ENCODE results near the gene CYSTM1. TPM values are rescaled to one million over a fixed set of nuclear protein-coding genes. Genes with fewer than 3 reads are reported as not detected.

Gene CYSTM1
- total RNA-seq, 1 experiment from 2014 or later, result 93.5 TPM

DNA sequence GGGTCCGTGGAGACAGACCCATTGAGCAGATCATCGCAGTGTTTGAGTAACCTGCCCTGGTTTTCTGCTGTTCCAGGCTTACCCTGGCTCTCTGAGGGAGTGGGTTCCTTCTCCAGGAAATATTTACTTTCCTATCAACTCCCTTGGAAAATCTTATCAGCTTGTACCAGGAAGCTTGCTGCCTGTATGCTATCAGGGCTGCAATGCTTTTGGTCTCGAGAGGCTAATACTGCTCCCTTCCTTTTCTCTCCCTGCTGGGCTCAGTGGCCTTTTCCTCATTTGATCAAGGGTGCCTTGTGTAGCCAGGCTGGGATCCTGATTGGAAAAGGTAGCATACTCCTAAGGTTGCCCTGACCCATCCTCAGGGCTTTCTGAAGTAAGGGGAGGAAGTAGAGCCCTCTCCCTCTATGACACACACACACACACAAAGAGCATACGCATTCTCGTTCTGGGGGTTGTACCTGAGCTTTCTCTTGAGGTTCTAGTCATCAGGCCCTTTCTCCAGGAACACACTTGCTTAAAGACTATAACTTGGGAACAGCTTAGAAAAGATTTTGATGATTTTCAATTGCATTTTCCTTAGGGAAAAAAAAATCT lies 41.6 kb downstream of the CYSTM1 start:
- no peak for DNase-seq
- no peak overlapping the region for H3K4me3 ChIP-seq (ENCODE audit: low read depth, low read length)
- H3K9me3 ChIP-seq, result no peaks in the 10 kb centered on the region
- peaks cover 58% of the 10 kb centered on the region for H3K4me1 ChIP-seq
- intact Hi-C loops (cut with micrococcal nuclease; ENCODE audit: unreplicated experiment), result loop anchor here (10.0 kb wide), 1 partner anchor 428 kb away; the partner anchor contains the start of genes IK and NDUFA2
- BruUV-seq (replicated peaks), result no TSS peak
- Mint-ChIP-seq H3K4me3 (ENCODE audit: unreplicated experiment) (no peak overlapping the region), H3K36me3 (ENCODE audit: insufficient read depth, unreplicated experiment) (peaks cover 11% of the 10 kb centered on the region), H3K27me3 (ENCODE audit: insufficient read depth, unreplicated experiment) (no peaks in the 10 kb centered on the region), H3K27ac (ENCODE audit: unreplicated experiment) (peak overlapping the region; percentile 55), H3K9me3 (ENCODE audit: unreplicated experiment) (no peaks in the 10 kb centered on the region), H3K4me1 (ENCODE audit: low read depth, unreplicated experiment) (peaks cover 51% of the 10 kb centered on the region)
- H3K36me3 ChIP-seq (ENCODE audit: control insufficient read depth, insufficient read depth, low read length), result no peaks in the 10 kb centered on the region
- H3K27me3 ChIP-seq (replicated peaks; ENCODE audit: control insufficient read depth, insufficient read depth, low read length), result no peaks in the 10 kb centered on the region
- ChIA-PET POLR2A (no interaction called here), CTCF (interaction anchor here (1.0 to 1.5 kb wide), 5 partner anchors 10 to 1402 kb away, joined by 3 to 6 read pairs (median 4); partner anchors contain the start of genes DIAPH1 and HBEGF)
- TF ChIP-seq, protein P1, sequence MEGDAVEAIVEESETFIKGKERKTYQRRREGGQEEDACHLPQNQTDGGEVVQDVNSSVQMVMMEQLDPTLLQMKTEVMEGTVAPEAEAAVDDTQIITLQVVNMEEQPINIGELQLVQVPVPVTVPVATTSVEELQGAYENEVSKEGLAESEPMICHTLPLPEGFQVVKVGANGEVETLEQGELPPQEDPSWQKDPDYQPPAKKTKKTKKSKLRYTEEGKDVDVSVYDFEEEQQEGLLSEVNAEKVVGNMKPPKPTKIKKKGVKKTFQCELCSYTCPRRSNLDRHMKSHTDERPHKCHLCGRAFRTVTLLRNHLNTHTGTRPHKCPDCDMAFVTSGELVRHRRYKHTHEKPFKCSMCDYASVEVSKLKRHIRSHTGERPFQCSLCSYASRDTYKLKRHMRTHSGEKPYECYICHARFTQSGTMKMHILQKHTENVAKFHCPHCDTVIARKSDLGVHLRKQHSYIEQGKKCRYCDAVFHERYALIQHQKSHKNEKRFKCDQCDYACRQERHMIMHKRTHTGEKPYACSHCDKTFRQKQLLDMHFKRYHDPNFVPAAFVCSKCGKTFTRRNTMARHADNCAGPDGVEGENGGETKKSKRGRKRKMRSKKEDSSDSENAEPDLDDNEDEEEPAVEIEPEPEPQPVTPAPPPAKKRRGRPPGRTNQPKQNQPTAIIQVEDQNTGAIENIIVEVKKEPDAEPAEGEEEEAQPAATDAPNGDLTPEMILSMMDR (IDR thresholded peaks at IDR 0.05; ENCODE audit: insufficient read depth in 1 of 2, low read depth in 1 of 2, low read length in 1 of 2, severe bottlenecking in 1 of 2, unreplicated experiment in 1 of 2), result no peak

DNA sequence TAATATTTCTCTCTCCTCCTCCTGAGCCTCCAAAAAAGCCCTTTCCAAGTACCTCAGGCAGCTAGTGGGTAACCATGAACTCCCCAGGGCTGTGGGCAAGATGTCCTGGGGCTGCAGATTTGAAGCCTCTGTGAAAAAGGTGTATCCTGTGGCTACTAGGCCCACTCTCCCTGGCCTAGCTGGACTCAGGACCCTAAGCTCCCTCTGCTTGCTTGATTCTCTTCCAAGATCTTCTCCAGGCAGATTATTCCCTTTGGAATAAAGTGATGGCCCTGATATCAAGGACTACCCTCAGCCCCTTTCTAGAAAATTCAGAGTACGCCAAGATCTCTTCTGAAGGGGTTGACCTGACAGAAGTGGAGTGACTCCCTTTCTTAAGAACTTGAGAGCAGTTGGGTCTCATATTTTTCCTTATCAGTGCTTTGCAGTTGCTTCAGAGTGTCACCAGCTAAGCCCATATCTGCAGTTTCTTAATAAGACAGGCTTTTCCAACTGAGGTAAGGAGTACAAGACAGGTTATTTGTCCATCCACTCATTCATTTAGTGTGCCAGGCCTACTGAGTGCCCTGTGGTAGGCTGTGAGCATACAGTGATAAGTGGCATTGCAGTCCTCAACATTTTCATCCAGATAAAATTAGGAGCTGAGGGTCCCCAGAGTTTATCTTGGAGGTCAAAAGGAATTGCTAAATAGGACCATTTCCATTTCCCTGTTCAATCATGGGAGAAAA lies 42.5 kb downstream of the CYSTM1 start:
- DNase-seq, result no peak
- H3K27me3 Mint-ChIP-seq (ENCODE audit: insufficient read depth, unreplicated experiment), result no peaks in the 10 kb centered on the region

More for the DNA sequence above, 42.5 kb downstream of the CYSTM1 start:
- TF ChIP-seq, protein P1 (IDR thresholded peaks at IDR 0.05; ENCODE audit: insufficient read depth in 1 of 2, low read depth in 1 of 2, low read length in 1 of 2, severe bottlenecking in 1 of 2, unreplicated experiment in 1 of 2), result no peak
- H3K4me3 ChIP-seq (ENCODE audit: low read depth, low read length), result no peak overlapping the region
- POLR2A ChIA-PET, result no interaction called here
- H3K4me1 ChIP-seq, result peaks cover 67% of the 10 kb centered on the region
- no TSS peak for BruUV-seq (replicated peaks)
- Mint-ChIP-seq H3K9me3 (ENCODE audit: unreplicated experiment) (no peaks in the 10 kb centered on the region), H3K36me3 (ENCODE audit: insufficient read depth, unreplicated experiment) (peaks cover 11% of the 10 kb centered on the region), H3K4me1 (ENCODE audit: low read depth, unreplicated experiment) (peaks cover 59% of the 10 kb centered on the region), H3K27ac (ENCODE audit: unreplicated experiment) (peak overlapping the region; percentile 55), H3K4me3 (ENCODE audit: unreplicated experiment) (no peak overlapping the region)
- CTCF ChIA-PET, result no interaction called here
- H3K36me3 ChIP-seq (ENCODE audit: control insufficient read depth, insufficient read depth, low read length), result no peaks in the 10 kb centered on the region
- intact Hi-C loops (cut with micrococcal nuclease; ENCODE audit: unreplicated experiment), result loop anchor here (10.0 kb wide), 1 partner anchor 427 kb away; the partner anchor contains the start of genes IK and NDUFA2
- no peaks in the 10 kb centered on the region for H3K9me3 ChIP-seq
- no peaks in the 10 kb centered on the region for H3K27me3 ChIP-seq (replicated peaks; ENCODE audit: control insufficient read depth, insufficient read depth, low read length)

Data from Caco-2 (cell line).